GM21717 (cell line): ENCODE data around the gene SERPINB1.
"Not testable (repeated sequence)": the region's sequence is repeated elsewhere in the genome, so short reads cannot be mapped to it uniquely, and the experiment has no call there.

ENCODE experiments used
- ATAC-seq: cut with Tn5 transposase; IDR thresholded peaks from one replicate; pipeline ENCODE4 v1.9.1; 2021; ENCODE audit warnings: mild to moderate bottlenecking, moderate library complexity; ENCODE audit not compliant: unreplicated experiment

SERPINB1 gene

DNA sequence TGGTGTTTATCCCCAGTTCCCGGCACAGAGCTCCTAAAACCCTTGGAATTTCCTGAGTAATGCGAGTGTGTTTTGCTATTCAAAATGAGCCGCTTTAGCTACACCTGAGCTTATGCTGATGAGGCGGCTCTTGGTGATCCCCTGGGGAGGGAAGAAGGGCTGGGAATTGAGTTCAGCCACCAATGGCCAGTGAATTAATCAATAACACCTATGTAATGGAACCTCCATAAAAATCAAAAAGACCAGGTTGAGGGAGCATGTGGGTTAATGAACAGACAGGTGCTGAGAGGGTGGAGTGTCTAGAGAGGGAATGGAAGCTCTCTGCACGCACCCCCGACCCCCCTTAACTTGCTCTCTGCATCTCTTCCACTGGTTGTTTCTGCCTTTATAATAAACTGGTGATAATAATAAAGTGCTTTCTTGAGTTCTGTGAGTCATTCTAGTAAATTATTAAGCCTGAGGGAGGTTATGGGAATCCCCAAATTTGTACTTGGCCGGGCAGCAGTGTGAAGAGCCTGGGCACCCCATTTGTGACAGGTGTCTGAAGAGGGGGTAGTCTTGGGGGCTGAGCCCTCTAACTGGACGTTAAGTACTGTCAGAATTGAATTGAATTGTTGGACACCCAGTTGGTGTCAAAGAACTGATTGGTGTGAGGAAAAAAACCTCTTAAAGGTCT lies 24.6 kb upstream of the SERPINB1 start:
- ATAC-seq, result no peak

DNA sequence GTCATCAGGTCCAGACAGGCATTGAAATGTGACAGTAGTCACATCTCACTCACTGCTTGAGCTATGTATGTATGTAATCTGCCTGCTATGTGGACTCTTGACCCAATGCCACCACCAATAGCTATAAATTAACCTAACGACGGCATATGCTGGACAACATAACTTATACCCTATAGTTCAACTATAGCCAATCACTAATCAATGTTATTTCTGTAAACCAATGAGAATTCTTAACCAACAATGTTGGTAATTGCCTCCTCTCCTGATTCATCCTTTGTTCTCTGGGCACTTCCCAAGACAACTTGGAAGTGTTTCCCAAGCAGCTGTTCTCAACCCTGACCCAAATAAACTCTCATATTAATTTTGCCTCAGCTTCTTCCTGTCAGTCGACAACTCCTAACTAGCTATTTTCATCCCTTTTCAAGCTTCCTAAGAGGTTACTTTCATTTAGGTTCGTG lies 24.1 kb upstream of the SERPINB1 start:
- no peak for ATAC-seq

DNA sequence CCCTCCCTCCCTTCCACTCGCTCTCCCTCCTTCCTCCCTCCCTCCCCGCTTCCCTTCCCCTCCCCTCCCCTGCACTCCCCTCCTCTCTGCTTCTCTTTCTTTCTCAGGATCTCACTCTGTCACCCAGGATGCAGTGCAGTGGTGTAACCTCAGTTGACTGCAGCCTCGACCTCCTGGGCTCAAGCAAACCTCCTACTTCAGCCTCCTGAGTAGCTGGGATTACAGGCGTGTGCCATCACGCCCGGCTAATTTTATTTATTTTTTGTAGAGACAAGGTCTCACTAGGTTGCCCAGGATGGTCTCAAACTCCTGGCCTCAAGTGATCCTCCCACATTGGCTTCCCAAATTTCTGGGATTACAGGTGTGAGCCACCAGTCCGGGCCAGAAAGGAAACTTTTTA lies 23.6 kb upstream of the SERPINB1 start:
- ATAC-seq, result no peak

DNA sequence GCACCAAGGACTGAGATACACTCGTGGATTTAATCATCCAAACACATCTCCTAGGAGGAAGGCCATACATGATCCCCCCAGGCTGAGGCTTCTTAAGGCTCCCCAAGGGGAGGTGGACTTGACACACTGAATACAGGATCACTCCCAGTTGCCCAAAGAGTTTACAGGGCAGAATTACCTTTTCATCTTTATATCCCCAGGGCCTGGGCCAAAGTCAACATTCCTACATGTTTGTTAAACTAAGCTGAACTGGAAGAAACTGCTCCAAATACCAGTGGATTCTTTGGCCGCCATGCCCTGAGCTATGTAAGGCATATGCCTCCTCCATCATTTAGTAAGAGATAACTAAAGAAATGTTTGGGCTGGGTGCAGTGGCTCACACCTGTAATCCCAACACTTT lies 22.2 kb upstream of the SERPINB1 start:
- ATAC-seq, result no peak

DNA sequence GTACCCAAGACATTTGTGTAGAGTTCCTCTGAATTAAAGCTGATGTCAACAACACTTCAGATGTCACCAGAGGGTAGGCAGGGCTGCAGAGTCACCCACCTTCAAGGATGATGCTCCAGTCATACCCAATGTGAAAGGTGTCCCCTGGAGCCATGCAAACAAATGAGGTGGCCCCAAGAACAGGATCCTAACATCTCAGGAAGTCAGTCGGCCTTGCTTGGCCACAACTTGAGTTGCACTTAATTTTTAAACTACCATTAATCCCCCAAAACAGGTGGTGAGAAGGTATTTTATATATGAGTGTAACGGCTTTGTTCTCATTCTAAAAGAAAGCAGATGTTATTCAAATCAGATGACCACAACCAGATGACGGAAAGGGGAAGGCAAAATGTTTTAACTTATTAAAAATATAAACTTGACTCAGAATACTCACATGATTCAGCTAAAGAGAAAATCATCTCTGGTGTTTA lies 21.1 kb upstream of the SERPINB1 start:
- peak; percentile 45 for ATAC-seq

DNA sequence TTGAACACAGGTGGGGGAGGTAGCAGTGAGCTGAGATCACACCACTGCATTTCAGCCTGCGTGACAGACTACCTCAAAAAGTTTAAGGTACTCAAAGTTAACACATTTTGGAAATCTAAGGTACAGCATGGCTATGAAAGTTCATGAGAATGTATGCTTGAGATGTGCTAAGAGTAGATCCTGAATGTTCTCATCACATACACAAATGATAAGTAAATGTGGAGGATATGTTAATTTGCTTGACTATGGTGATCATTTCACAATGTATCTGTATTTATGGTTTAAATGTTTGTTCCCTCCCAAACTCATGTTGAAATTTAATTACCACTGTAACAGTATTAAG lies 20.1 kb upstream of the SERPINB1 start:
- no peak for ATAC-seq

DNA sequence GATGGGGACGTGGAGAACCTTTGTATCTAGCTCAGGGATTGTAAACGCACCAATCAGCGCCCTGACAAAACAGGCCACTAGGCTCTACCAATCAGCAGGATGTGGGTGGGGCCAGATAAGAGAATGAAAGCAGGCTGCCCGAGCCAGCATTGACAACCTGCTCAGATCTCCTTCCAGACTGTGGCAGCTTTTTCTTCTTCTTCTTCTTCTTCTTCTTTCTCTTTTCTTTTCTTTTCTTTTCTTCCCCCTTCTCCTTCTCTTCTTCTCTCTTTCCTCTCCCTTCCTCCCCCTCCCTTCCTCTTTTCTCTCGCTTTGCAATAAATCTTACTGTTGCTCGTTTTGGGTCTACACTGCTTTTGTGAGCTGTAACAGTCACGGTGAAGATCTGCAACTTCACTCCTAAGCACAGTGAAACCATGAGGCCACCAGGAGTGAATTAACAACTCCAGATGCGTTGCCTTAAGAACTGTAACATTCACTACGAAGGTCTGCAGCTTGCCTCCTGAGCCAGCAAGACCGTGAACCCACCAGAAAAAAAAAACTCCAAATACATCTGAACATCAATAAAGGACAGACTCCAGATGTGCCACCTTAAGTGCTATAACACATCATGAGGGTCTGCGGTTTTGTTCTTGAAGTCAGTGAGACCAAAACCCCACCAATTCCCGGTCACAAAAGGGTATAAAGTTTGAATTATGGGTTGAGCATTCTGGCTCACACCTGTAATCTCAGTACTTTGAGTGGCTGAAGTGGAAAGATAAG lies 19.6 kb upstream of the SERPINB1 start:
- ATAC-seq, result no peak

DNA sequence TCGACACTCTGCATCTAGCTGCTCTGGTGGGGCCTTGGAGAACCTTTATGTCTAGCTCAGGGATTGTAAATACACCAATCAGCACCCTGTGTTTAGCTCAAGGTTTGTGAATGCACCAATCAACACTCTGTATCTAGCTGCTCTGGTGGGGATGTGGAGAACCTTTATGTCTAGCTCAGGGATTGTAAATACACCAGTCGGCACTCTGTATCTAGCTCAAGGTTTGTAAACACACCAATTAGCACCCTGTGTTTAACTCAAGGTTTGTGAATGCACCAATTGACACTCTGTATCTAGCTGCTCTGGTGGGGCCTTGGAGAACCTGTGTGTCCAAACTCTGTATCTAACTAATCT lies 19.0 kb upstream of the SERPINB1 start:
- ATAC-seq, result not testable (repeated sequence)

DNA sequence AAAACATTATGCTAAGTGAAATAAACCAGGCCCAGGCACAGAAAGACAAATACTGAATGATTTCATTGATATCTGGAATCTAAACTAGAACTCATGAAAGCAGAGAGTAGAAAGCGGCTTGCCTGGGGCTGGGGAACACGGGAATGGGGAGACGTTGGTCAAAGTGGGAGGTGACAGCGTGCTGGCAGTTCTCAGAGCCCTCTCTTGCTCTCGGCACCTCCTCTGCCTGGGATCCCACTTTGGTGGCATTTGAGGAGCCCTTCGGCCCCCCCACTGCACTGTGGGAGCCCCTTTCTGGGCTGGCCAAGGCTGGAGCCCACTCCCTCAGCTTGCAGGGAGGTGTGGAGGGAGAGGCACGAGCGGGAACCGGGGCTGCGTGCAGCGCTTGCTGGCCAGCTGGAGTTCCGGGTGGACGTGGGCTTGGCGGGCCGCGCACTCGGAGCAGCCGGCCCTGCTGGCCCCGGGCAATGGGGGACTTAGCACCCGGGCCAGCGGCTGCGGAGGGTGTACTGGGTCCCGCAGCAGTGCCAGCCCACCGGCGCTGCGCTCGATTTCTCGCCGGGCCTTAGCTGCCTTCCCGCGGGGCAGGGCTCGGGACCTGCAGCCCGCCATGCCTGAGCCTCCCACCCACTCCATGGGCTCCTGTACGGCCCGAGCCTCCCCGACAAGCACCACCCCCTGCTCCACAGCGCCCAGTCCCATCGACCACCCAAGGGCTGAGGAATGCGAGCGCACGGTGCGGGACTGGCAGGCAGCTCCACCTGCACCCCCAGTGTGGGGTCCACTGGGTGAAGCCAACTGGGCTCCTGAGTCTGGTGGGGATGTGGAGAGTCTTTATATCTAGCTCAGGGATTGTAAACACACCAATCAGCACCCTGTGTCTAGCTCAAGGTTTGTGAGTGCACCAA lies 18.4 kb upstream of the SERPINB1 start:
- ATAC-seq, result not testable (repeated sequence)

DNA sequence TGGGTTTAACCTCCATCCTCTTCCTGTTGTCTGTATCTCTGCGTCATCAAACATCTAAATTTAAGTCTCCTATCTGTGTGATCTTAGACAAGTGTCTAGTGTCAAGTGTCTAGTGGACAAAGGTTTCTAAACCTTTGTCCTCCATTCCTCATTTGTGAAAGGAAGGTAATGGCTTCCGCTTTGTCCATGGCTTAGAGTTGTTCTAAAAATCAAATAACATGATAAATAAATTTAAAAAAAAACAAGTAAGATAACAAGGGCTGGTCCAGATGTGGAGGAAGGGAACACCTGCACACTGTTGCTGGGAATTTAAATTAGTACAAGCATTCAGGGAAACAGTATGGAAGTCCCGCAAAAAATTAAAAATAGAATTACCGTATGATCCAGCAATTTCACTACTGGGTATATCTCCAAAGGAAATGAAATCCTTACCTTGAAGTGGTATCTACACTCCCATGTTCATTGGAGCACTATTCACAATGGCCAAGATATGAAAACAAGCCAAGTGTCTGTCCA lies 17.6 kb upstream of the SERPINB1 start:
- no peak for ATAC-seq

DNA sequence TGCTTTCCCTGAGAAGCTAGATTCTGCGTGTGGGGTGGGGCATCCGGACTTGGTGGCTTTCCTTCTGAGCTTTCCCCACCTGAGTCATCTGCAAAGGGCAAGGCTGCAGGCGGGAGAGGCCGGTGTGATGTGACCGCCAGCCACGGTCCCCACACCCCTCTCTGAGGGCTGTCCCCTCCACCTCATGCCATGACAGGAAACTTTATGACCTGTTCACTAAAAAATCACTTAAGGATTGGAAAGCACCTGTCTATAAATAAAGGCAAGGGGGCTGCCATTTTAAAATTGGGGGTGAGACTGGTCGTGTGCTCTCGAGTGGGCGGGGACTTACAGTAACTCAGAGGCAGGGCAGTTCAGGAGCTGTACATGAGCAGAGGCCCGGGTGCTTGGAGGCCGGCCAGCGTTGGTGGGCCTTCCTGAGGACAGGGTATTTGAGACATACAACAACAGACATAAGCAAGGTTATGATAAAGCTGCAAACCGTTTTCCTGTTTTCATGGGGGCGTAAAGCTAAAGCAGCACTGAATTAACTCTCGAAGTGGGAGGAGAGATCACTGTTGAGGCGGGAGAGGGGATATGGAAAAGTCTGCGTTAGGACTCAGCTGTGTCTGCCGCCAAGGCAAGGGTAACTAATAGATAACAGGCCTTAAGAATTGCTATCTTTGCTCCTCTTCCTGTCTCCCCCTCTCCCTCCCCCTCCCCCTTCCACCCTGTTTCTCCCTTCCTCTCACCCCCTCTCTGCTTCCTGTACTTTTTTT lies 16.1 kb upstream of the SERPINB1 start:
- ATAC-seq, result peak; percentile 50

DNA sequence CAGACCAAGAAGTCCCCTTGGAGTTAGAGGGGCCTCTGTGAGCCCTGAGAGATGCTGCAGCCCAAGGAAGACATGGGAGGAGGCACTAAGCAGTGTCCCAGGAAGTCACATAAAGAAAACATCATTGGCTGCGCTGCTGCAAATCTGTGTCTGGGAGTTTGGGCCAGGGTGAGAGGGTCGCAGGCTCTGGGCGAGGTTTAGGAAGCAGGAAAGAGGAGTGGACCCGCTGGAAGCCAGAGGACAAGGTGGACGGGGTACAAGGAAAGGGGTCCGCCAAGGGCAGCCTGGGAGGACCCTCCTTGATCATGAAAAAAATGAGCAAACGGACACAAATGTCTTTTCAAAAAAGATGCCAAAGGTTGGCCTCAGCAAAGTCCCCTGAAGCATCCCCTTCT lies 15.5 kb upstream of the SERPINB1 start:
- no peak for ATAC-seq

DNA sequence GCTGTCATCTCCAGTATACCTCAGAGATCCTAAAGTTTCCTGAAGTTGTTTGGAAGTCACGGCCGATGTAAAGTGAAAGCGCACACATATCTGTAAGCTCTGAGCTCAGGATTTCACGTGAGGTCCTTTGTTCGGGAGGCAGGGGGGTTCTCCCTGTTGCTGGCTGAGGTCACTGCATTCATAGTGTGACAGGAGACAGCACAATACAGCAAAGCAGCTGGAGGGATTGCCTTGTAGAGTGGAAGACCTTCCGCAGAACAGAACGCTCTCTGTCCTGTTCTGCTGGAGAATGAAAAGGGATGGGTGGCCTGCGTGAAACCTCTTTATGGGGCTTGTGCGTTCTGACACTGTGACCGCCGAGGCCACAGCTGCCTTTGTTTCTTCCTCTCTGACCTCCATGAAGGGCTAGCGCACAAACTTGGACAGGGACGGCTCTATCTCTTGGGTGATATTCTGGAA lies 13.4 kb upstream of the SERPINB1 start:
- no peak for ATAC-seq

DNA sequence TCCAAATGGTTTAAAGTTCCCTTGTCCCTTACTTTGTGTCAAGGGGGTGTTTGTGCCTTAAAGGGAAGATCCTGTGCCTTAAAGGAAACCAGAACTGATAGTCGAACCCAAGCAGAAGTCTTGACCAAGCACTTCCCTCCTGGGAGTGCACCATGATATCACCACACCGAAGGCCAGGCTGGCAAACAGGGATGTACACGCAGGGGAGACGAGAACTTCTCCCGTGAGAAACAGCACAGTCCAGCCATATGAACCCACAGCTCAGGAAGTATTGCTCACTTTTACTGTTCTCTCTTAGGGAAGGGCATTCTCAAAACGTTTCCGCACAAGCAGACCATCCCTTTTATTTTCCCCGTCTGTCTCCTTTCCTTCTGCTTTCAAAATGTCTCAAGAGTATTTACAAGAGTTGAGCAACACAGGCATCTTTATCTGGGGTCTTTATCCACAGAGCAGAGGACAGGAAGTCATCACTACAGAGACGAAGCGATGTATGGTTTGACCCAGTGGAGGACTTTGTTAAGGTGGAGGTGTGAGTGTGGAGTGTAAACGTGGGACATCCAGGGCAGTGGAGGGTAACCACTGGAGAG lies 12.8 kb upstream of the SERPINB1 start:
- ATAC-seq, result peak; percentile 12

DNA sequence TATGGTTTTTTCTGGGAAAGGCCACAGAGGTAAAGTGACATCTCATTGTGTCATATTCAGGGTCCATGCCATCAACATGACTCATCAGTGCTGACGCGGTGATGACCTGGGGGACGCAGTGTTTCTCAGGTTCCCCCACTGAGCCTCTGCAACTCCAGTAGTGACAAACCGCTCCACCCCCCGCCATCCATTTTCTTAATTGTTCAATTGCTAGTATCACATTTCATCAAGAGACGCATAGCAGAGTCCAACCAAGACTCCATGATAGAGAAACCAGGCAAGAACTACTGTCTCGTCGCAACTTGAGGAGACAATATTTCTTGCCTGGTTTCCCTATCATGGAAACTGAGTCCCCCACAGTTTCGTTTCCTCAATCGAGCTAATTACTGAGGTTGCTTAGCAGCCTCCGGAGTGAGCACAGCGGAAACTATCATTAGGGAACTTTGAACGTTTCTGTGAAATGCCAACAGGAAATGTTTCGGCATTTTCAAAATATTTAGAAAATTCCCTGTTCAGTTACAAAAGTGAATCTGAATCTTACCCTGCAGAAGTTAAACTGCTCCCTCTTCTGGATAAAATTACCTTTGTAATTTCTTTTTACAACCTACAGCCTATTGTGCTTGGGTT lies 12.2 kb upstream of the SERPINB1 start:
- ATAC-seq, result peak; percentile 33

DNA sequence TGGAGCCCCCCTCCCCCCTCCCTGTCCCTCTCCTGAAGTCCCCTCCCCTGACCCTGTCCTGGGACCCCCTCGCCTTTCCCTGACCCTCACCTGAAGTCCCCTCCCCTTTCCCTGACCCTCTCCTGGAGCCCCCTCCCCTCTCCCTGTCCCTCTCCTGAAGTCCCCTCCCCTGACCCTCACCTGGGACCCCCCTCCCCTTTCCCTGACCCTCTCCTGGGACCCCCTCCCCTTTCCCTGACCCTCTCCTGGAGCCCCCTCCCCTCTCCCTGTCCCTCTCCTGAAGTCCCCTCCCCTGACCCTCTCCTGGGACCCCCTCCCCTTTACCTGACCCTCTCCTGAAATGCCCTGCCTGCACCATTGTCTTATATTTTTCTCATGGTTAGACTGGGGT lies 11.7 kb upstream of the SERPINB1 start:
- not testable (repeated sequence) for ATAC-seq

DNA sequence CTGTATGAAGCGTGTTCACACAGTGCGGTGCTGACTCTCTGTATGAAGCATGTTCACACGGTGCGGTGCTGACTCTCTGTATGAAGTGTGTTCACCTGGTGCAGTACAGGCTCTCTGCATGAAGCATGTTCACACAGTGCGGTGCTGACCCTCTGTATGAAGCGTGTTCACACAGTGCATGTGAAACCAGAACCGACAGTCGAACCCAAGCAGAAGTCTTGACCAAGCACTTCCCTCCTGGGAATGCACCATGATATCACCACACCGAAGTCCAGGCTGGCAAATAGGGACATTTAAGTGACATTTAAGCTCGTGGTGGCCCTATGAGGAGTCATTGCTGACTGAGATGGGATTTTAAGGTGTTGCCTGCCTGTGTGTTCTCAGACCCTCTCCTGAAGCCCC lies 11.3 kb upstream of the SERPINB1 start:
- no peak for ATAC-seq

DNA sequence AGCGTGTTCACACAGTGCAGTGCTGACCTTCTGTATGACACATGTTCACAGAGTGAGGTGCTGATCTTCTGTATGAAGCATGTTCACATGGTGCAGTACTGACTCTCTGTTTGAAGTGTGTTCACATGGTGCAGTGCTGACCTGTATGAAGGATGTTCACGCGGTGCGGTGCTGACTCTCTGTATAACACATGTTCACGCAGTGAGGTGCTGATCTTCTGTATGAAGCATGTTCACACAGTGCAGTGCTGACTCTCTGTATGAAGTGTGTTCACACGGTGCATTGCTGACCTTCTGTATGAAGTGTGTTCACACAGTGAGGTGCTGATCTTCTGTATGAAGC lies 10.8 kb upstream of the SERPINB1 start:
- ATAC-seq, result no peak

DNA sequence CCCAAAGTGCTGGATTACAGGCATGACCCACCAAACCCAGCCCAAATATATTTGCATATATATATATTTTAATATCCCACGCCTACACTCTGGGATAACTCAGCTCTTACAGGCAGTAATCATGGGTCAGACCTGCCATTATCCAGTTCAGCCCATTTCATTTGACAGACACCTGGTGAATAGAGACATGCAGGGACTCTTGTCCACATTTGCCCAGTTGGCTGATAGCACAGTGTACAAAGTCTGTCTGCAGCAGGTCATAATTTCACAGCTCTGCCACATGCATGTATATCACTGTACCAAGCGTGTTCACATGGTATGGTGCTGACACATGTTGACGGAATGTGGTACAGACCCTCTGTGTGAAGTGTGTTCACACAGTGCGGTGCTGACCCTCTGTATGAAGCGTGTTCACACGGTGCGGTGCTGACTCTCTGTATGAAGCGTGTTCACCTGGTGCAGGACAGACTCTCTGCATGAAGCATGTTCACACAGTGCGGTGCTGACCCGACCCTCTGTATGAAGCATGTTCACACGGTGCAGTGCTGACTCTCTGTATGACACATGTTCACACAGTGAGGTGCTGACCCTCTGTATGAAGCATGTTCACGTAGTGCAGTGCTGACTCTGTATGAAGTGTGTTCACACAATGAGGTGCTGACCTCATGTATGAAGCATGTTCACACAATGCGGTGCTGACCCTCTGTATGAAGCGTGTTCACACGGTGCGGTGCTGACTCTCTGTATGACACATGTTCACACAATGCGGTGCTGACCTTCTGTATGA lies 10.3 kb upstream of the SERPINB1 start:
- ATAC-seq, result no peak
